Measurements from ENCODE around the gene HOMER2.
"Not testable (repeated sequence)": the region's sequence is repeated elsewhere in the genome, so short reads cannot be mapped to it uniquely, and the experiment has no call there.

HOMER2 gene

DNA sequence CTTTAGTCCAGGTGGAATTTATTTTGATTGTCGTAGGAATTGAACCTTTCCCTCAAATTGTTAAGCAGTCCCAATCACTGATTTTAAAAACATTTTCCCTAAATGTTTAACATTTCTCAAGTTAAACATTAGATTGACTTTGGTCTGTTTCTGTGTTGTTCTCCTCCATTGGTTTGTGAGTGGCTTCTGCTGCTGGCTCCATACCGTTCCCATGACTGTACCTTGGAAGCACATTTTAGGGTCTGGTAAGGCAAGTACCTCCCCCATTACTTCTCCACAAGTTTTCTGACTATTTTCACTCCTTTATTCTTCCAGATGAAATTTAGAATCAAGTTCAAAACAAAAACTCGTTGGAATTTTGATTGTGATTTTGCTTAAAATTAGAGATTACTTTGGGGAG is 131.1 kb downstream of the HOMER2 start:
- not testable (repeated sequence) for H3K9ac ChIP-seq (ENCODE audit: low read depth, low read length); H3K4me3 ChIP-seq (ENCODE audit: low read length); H3K4me1 ChIP-seq (ENCODE audit: control insufficient read depth, insufficient read depth, low read length); H3K9me3 ChIP-seq (replicated peaks; ENCODE audit: low read length); H3K27me3 ChIP-seq (ENCODE audit: control insufficient read depth, insufficient read depth, low read length)
- H3K36me3 ChIP-seq (ENCODE audit: insufficient read depth, low read length): peaks cover 61% of the 10 kb centered on the region
- H3K4me2 ChIP-seq (ENCODE audit: low read length): peak overlapping the region; percentile 62

DNA sequence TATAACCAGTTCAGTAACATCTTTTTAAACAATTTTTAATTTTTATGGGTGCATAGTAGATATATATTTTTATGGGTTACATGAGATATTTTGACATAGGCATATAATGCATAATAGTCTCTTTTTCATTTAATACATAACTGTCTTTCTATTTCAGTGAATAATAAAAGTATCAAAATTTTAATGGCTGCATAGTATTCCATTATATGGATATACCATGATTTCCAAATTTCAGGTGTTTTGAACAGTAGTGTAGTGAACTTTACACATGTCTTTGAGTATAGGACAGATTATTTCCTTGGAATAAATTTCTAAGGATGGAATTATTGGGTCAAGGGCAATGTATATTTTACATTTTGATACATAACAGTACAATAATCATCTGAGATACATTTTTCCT is 132.4 kb downstream of the HOMER2 start:
- no peaks in the 10 kb centered on the region for H3K9me3 ChIP-seq (replicated peaks; ENCODE audit: low read length)
- no peak overlapping the region for H3K9ac ChIP-seq (ENCODE audit: low read depth, low read length)
- H3K27me3 ChIP-seq (ENCODE audit: control insufficient read depth, insufficient read depth, low read length): no peaks in the 10 kb centered on the region
- peaks cover 6% of the 10 kb centered on the region for H3K4me1 ChIP-seq (ENCODE audit: control insufficient read depth, insufficient read depth, low read length)
- H3K36me3 ChIP-seq (ENCODE audit: insufficient read depth, low read length): peaks cover 63% of the 10 kb centered on the region
- no peak overlapping the region for H3K4me2 ChIP-seq (ENCODE audit: low read length)
- no peak overlapping the region for H3K4me3 ChIP-seq (ENCODE audit: low read length)

DNA sequence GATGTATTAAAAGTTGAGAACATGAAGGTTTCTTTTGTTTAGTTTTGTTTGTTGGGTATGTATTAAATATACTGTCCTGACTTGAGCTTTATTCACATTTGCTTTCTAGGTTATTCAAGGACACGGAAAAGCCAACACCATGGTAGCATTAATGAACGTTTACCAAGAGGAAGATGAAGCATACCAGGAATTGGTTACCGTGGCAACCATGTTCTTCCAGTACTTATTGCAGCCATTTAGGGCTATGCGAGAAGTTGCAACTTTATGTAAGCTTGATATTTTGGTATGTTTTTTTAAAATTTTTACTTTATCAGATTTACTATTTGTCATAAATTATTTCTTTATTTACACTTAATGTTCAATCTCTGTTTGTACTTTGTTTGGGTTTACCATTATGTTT is 139.5 kb downstream of the HOMER2 start:
- Histone ChIP-seq H3K36me3 (ENCODE audit: insufficient read depth, low read length) (peaks cover 46% of the 10 kb centered on the region), H3K4me1 (ENCODE audit: control insufficient read depth, insufficient read depth, low read length) (peaks cover 11% of the 10 kb centered on the region), H3K9me3 (replicated peaks; ENCODE audit: low read length) (no peaks in the 10 kb centered on the region), H3K9ac (ENCODE audit: low read depth, low read length) (no peak overlapping the region), H3K4me2 (ENCODE audit: low read length) (no peak overlapping the region), H3K4me3 (ENCODE audit: low read length) (no peak overlapping the region), H3K27me3 (ENCODE audit: control insufficient read depth, insufficient read depth, low read length) (no peaks in the 10 kb centered on the region)

DNA sequence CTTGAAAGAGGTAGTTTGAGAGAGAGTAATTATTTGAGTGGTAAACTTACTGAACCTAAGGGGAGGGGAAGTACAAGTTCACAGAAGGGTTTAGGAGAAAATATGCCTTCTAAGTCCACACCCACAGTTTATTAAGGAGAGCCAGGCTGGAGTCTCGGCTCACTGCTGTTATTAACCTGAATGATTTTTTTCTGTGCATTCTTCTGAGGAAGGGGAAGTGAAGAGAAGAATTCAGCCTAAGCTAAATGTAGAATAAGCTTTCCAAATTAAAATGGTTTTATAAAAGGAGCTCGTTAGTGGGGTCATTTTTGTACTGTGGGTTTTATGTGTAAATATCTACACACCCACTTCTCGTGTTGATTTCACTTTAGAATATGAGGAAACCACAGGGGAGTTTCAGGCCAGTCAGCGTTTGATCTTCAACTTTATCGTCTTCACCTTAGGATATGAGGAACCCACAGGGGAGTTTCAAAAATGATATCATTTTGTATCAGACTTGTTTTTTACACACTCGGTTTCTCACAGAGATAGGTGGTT is 141.6 kb downstream of the HOMER2 start:
- peak overlapping the region; percentile 100 for H3K4me3 ChIP-seq (ENCODE audit: low read length)
- no peaks in the 10 kb centered on the region for H3K27me3 ChIP-seq (ENCODE audit: control insufficient read depth, insufficient read depth, low read length)
- H3K4me2 ChIP-seq (ENCODE audit: low read length): peak overlapping the region; percentile 82
- H3K36me3 ChIP-seq (ENCODE audit: insufficient read depth, low read length): peaks cover 28% of the 10 kb centered on the region
- peaks cover 11% of the 10 kb centered on the region for H3K4me1 ChIP-seq (ENCODE audit: control insufficient read depth, insufficient read depth, low read length)
- H3K9ac ChIP-seq (ENCODE audit: low read depth, low read length): peak overlapping the region; percentile 99
- no peaks in the 10 kb centered on the region for H3K9me3 ChIP-seq (replicated peaks; ENCODE audit: low read length)

DNA sequence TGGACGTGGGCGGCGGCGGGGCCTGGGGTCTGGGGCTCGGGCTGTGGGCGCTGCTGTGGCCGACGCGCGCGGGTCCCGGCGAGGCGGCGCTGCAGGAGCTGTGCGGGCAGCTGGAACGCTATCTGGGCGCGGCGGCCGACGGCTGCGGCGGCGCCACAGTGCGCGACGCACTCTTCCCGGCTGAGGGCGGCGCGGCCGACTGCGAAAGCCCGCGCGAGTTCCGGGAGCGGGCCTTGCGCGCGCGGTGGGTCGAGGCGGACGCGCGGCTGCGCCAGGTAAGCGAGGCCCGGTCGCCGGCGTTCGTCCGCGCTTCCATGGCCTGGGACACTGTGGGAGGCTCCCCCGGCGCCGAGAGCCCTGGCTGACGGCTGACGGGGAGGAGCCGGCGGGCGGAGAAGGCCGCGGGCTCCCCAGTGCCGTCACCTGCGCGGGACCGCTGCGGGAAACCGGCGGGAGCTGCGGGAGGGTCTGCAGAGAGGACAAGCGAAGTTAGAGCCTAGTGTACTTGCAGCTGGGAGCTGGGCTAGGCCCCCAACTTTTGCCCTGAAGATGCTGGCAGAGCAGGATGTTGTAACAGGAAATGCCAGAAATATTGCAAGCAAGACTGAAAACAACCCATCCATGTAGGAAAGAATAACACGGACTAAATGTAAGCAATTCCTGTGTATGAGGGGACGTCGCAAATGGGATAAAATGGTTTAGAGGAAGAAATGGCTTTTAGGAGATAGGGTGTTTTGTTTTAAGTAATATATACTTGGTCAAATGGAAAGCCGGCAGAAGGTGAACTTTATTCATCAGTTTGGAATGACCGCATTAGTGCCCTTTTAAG is 142.2 kb downstream of the HOMER2 start:
- H3K9me3 ChIP-seq (replicated peaks; ENCODE audit: low read length): no peaks in the 10 kb centered on the region
- peak overlapping the region; percentile 100 for H3K4me3 ChIP-seq (ENCODE audit: low read length)
- peaks cover 21% of the 10 kb centered on the region for H3K36me3 ChIP-seq (ENCODE audit: insufficient read depth, low read length)
- H3K27me3 ChIP-seq (ENCODE audit: control insufficient read depth, insufficient read depth, low read length): no peaks in the 10 kb centered on the region
- H3K9ac ChIP-seq (ENCODE audit: low read depth, low read length): peak overlapping the region; percentile 99
- H3K4me2 ChIP-seq (ENCODE audit: low read length): peak overlapping the region; percentile 82
- peaks cover 11% of the 10 kb centered on the region for H3K4me1 ChIP-seq (ENCODE audit: control insufficient read depth, insufficient read depth, low read length)

DNA sequence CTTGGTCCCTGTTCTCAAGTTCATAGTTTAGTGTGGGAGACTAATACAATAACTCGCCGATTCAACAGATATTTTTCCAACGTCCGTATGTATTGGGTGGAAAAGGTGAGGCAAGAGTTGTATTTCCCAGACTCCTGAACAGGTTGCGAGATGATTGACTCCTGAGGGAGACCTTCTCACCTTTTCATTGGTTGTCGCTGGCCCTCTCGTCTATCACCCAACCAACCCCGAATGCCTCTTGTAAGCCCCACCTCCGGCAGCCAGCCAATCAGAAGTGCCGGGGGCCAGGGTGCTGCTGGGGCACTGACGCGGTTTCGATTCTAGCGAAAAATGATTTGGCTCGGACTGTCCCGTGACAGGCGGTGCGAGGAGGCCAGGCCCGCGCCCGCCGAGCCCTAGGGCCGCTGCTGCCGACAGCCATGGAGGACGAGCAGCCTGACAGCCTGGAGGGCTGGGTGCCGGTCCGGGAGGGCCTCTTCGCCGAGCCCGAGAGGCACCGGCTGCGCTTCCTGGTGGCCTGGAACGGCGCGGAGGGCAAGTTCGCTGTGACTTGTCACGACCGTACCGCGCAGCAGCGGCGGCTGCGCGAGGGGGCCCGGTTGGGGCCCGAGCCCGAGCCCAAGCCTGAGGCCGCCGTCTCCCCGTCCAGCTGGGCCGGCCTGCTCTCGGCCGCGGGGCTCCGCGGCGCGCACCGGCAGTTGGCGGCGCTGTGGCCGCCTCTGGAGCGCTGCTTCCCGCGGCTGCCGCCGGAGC is 143.0 kb downstream of the HOMER2 start, which contains the start of gene WHAMM:
TSS of gene WHAMM (plus strand) at position 321 of the 753 bp plus-strand sequence. CDS start at position 420, 99 bp downstream.
- H3K4me2 ChIP-seq (ENCODE audit: low read length): peak within 1 kb of the TSS; percentile 82
- H3K36me3 ChIP-seq (ENCODE audit: insufficient read depth, low read length): peaks cover 18% of the 10 kb centered on the region
- H3K9me3 ChIP-seq (replicated peaks; ENCODE audit: low read length): no peaks in the 10 kb centered on the region
- peak within 1 kb of the TSS; percentile 99 for H3K9ac ChIP-seq (ENCODE audit: low read depth, low read length)
- H3K4me3 ChIP-seq (ENCODE audit: low read length): peak within 1 kb of the TSS; percentile 100
- peaks cover 14% of the 10 kb centered on the region for H3K4me1 ChIP-seq (ENCODE audit: control insufficient read depth, insufficient read depth, low read length)
- no peaks in the 10 kb centered on the region for H3K27me3 ChIP-seq (ENCODE audit: control insufficient read depth, insufficient read depth, low read length)

DNA sequence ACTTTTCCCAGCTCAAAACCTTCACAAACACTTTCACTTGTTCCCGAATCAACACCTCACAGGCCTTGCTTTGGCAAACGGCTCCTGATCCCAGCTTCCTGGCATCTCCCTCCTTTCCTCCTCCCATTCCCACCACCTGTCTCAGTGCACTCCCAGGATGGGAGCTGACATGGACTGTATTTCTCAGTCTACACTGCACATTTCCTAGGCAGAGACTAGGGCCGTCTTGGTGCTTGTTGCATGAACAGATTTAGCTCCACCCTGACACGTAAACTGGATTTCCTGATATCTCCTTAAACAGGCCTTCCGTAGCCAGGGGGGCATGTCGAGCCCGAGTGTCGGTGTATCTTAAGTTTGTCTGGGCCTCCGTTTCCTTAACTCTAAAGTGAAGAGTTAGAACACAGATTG is 143.9 kb downstream of the HOMER2 start:
- no peaks in the 10 kb centered on the region for H3K9me3 ChIP-seq (replicated peaks; ENCODE audit: low read length)
- no peak overlapping the region for H3K9ac ChIP-seq (ENCODE audit: low read depth, low read length)
- no peaks in the 10 kb centered on the region for H3K27me3 ChIP-seq (ENCODE audit: control insufficient read depth, insufficient read depth, low read length)
- peak overlapping the region; percentile 82 for H3K4me2 ChIP-seq (ENCODE audit: low read length)
- H3K36me3 ChIP-seq (ENCODE audit: insufficient read depth, low read length): peaks cover 11% of the 10 kb centered on the region
- peaks cover 15% of the 10 kb centered on the region for H3K4me1 ChIP-seq (ENCODE audit: control insufficient read depth, insufficient read depth, low read length)
- H3K4me3 ChIP-seq (ENCODE audit: low read length): no peak overlapping the region

DNA sequence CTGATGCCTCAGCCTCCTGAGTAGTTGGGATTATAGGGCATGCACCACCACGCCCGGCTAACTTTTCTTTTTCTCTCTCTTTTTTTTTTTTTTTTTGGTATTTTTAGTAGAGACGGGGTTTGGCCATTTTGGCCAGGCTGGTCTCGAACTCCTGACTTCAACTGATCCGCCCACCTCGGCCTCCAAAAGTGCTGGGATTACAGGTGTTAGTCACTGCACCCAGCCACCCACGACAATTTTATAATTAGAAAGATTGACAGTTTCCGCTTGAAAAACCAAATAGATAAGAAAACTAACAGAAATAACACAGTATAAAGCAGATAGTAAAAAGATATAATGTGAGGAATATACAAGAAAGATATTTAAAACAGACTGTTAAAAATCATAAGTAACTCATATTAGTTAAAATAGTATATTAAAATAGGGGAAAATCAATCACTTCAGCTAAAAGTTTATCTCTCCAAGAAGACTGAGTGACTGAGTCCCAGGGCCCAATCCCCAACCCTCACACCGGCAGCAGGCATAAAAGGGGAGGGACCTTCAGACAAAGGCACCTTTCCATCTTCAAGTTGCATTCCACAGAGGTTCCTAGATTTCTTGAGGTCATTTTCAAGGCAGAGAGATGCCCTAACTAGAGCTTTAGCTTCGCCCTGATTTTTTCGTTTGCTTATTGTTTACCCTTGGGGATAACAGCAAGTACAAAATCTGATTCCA is 144.4 kb downstream of the HOMER2 start:
- no peak overlapping the region for H3K4me3 ChIP-seq (ENCODE audit: low read length)
- H3K9ac ChIP-seq (ENCODE audit: low read depth, low read length): no peak overlapping the region
- peaks cover 15% of the 10 kb centered on the region for H3K4me1 ChIP-seq (ENCODE audit: control insufficient read depth, insufficient read depth, low read length)
- peaks cover 6% of the 10 kb centered on the region for H3K36me3 ChIP-seq (ENCODE audit: insufficient read depth, low read length)
- H3K27me3 ChIP-seq (ENCODE audit: control insufficient read depth, insufficient read depth, low read length): no peaks in the 10 kb centered on the region
- H3K9me3 ChIP-seq (replicated peaks; ENCODE audit: low read length): no peaks in the 10 kb centered on the region
- H3K4me2 ChIP-seq (ENCODE audit: low read length): no peak overlapping the region

DNA sequence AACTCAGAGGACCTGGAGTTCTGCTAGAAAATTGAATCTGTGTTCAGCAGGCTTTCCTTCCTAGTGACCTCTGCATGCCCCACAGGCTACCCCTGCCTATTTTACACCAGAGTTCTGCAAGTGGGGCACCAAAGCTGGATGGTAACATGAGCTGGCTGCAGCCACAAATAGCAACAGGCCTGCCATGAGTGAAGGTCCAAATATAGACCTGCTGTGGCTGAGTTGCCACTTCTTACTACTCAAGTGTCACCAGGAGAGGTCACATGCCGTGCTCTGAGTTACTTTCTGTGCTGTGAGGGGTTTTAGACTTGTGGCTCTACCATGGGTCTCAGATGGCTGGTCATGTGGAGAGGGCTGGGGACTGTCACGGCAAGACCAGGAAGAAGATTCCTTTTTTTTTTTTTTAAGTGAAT is 146.5 kb downstream of the HOMER2 start, which contains the start of gene FSD2:
TSS of gene FSD2 (minus strand) at position 76 of the 413 bp plus-strand sequence. CDS start 18,679 bp downstream, outside the sequence.
- no peaks in the 10 kb centered on the region for H3K36me3 ChIP-seq (ENCODE audit: insufficient read depth, low read length)
- no peak within 1 kb of the TSS for H3K4me2 ChIP-seq (ENCODE audit: low read length)
- H3K9ac ChIP-seq (ENCODE audit: low read depth, low read length): no peak within 1 kb of the TSS
- no peak within 1 kb of the TSS for H3K4me3 ChIP-seq (ENCODE audit: low read length)
- no peaks in the 10 kb centered on the region for H3K9me3 ChIP-seq (replicated peaks; ENCODE audit: low read length)
- H3K4me1 ChIP-seq (ENCODE audit: control insufficient read depth, insufficient read depth, low read length): peaks cover 8% of the 10 kb centered on the region
- H3K27me3 ChIP-seq (ENCODE audit: control insufficient read depth, insufficient read depth, low read length): peaks cover 10% of the 10 kb centered on the region

DNA sequence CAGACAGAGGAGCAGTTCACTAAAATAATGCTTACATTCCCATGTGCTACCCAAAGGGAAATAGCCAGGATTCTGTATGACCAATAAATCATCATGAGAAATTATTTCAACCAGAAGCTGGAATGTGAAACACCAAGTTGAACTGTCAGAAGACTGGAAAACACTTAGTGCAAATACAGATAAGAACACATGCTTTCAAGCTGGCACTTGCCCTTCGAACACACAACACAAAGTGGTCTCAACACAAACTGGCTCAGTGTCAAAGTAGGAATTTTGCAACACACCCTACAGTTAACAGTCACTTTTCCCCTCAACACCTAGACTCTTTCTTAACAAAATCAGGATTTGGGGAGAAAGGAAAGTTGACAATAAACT is 148.0 kb downstream of the HOMER2 start:
- no peak overlapping the region for H3K4me2 ChIP-seq (ENCODE audit: low read length)
- H3K27me3 ChIP-seq (ENCODE audit: control insufficient read depth, insufficient read depth, low read length): peaks cover 17% of the 10 kb centered on the region
- H3K4me3 ChIP-seq (ENCODE audit: low read length): no peak overlapping the region
- H3K4me1 ChIP-seq (ENCODE audit: control insufficient read depth, insufficient read depth, low read length): peaks cover 8% of the 10 kb centered on the region
- H3K9ac ChIP-seq (ENCODE audit: low read depth, low read length): no peak overlapping the region
- no peaks in the 10 kb centered on the region for H3K9me3 ChIP-seq (replicated peaks; ENCODE audit: low read length)
- H3K36me3 ChIP-seq (ENCODE audit: insufficient read depth, low read length): no peaks in the 10 kb centered on the region
